ENCODE measurements around the gene SPECC1.
"Not testable (repeated sequence)": the region's sequence is repeated elsewhere in the genome, so short reads cannot be mapped to it uniquely, and the experiment has no call there.

The SPECC1 gene

DNA sequence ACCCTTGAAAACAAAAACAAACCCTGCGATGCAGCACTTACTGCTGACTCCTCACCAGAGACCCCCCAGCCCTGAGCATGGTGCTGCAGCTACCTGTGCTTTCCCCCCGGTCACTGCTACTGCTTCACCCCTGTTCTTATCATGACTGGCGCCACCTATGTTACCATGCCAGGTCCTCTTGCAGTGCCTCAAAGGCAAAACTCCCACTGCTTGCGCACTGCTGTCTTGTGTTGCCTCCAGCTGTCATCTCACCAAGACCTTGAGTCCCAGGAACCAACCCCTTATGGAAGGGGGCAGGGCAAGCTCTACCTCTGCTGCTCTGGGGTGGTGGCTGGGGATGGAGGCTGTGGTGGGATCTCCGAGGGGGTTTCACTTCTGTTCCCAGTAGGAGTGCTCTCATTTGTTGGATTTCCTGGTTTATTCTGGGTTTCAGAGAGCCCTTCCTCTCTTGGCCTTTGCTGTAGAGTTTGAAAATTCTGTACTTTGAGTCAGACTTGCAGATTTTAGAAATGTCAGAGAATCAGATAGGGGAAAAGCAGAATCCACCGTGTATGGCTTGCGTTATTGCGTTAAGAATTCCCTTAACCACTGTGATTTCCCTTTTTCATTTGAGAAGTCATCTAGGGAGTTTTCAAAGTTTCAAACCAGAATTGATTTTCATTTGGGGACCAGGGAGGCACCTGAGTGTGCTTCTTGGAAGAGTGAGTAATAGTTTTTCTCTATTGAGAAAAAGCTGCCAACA lies 96.6 kb downstream of the SPECC1 start:
- H3K27me3 ChIP-seq (replicated peaks; ENCODE audit: control insufficient read depth, insufficient read depth, low read length, poor library complexity, severe bottlenecking) = no peaks in the 10 kb centered on the region
- H3K4me3 ChIP-seq (ENCODE audit: insufficient read depth, low read depth, low read length, poor library complexity, severe bottlenecking) = no peak overlapping the region
- H3K9me3 ChIP-seq (ENCODE audit: control insufficient read depth, low read length) = no peaks in the 10 kb centered on the region
- no peak for DNase-seq
- no peak overlapping the region for H3K27ac ChIP-seq (ENCODE audit: insufficient read depth, low read length, poor library complexity, severe bottlenecking)
- no peaks in the 10 kb centered on the region for H3K36me3 ChIP-seq (ENCODE audit: control insufficient read depth, insufficient read depth, low read length)
- no peaks in the 10 kb centered on the region for H3K4me1 ChIP-seq (ENCODE audit: control insufficient read depth, insufficient read depth, low read length, poor library complexity, severe bottlenecking)

DNA sequence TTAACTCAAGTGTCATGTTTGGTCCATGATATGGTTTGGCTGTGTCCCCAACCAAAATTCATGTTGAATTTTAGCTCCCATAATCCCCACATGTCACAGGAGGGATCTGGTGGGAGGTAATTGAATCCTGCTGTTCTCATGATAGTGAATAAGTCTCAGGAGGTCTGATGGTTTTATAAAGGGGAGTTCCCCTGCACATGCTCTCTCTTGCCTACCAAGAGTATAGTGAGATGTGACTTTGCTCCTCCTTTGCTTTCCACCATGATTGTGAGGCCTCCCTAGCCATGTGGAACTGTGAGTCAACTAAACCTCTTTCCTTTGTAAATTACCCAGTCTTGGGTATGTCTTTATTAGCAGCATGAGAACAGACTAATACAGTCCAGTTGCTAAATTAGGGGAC lies 97.3 kb downstream of the SPECC1 start:
- not testable (repeated sequence) for H3K36me3 ChIP-seq (ENCODE audit: control insufficient read depth, insufficient read depth, low read length)

DNA sequence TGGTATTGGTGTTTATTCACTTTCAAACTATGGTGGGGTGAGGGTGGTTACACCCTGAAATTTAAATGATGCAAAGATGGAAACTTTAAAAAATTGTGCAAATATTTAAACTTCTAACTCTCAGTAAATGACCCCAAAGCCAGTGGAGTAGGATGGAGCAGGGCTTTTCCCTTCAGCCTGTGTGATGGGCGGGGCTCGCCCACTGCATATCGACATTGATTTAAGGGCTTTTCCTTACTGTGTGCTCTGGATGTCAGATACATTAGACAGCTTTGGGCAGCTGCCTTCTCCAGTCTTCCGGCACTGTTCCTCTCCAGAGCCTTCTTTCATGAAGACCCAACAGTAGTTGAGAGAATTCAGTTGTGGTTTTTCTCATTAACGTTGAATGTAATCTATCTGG lies 99.9 kb downstream of the SPECC1 start:
- no peaks in the 10 kb centered on the region for H3K9me3 ChIP-seq (ENCODE audit: control insufficient read depth, low read length)
- no peaks in the 10 kb centered on the region for H3K27me3 ChIP-seq (replicated peaks; ENCODE audit: control insufficient read depth, insufficient read depth, low read length, poor library complexity, severe bottlenecking)
- no peaks in the 10 kb centered on the region for H3K36me3 ChIP-seq (ENCODE audit: control insufficient read depth, insufficient read depth, low read length)
- H3K4me1 ChIP-seq (ENCODE audit: control insufficient read depth, insufficient read depth, low read length, poor library complexity, severe bottlenecking) = no peaks in the 10 kb centered on the region
- H3K27ac ChIP-seq (ENCODE audit: insufficient read depth, low read length, poor library complexity, severe bottlenecking) = no peak overlapping the region
- no peak for DNase-seq
- no peak overlapping the region for H3K4me3 ChIP-seq (ENCODE audit: insufficient read depth, low read depth, low read length, poor library complexity, severe bottlenecking)

More for the DNA sequence above, 97.3 kb downstream of the SPECC1 start:
- H3K27ac ChIP-seq (ENCODE audit: insufficient read depth, low read length, poor library complexity, severe bottlenecking); H3K27me3 ChIP-seq (replicated peaks; ENCODE audit: control insufficient read depth, insufficient read depth, low read length, poor library complexity, severe bottlenecking); DNase-seq; H3K9me3 ChIP-seq (ENCODE audit: control insufficient read depth, low read length); H3K4me3 ChIP-seq (ENCODE audit: insufficient read depth, low read depth, low read length, poor library complexity, severe bottlenecking); H3K4me1 ChIP-seq (ENCODE audit: control insufficient read depth, insufficient read depth, low read length, poor library complexity, severe bottlenecking): not testable (repeated sequence)

DNA sequence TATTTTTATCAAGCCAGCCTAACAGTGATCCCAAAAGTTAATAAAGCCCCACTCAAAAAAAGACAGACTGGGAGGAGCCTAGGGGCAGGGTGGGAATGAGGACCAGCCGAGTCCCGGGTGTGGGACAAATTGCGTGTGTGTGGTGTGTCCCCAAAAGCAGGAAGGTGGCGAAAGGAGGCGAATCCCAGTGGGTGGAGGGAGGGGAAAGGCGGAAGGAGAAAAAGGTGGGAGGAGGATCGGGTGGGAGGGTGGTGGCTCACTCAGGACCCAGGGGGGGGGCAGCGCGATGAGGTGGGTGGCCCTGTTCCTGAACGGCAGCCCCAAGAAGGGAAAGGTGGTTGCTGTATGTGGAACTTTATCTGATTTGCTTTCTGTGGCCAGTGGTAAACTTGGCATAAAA lies 102.4 kb downstream of the SPECC1 start:
- H3K4me1 ChIP-seq (ENCODE audit: control insufficient read depth, insufficient read depth, low read length, poor library complexity, severe bottlenecking) = no peaks in the 10 kb centered on the region
- H3K9me3 ChIP-seq (ENCODE audit: control insufficient read depth, low read length) = no peaks in the 10 kb centered on the region
- H3K27ac ChIP-seq (ENCODE audit: insufficient read depth, low read length, poor library complexity, severe bottlenecking) = no peak overlapping the region
- DNase-seq = no peak
- no peak overlapping the region for H3K4me3 ChIP-seq (ENCODE audit: insufficient read depth, low read depth, low read length, poor library complexity, severe bottlenecking)
- H3K27me3 ChIP-seq (replicated peaks; ENCODE audit: control insufficient read depth, insufficient read depth, low read length, poor library complexity, severe bottlenecking) = no peaks in the 10 kb centered on the region
- no peaks in the 10 kb centered on the region for H3K36me3 ChIP-seq (ENCODE audit: control insufficient read depth, insufficient read depth, low read length)

DNA sequence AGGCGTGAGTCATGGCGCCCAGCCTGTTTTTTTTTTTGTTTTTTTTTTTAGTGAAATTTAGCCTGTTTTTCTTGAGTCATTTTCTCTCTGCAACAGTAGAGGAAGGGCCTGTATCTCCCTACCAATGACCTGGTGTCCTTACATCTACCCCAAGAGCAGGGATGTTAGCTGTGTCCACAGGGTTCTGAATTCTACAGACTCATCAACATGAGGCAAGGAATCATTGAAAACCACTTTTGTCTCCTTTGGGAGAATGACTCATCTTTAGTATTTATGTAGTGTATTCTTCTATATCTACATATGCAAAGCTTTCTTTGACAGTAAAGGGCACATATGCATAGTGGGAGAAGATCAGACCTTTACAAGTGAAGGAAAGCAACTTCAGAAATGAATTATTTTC lies 105.3 kb downstream of the SPECC1 start:
- H3K36me3 ChIP-seq (ENCODE audit: control insufficient read depth, insufficient read depth, low read length) = no peaks in the 10 kb centered on the region

DNA sequence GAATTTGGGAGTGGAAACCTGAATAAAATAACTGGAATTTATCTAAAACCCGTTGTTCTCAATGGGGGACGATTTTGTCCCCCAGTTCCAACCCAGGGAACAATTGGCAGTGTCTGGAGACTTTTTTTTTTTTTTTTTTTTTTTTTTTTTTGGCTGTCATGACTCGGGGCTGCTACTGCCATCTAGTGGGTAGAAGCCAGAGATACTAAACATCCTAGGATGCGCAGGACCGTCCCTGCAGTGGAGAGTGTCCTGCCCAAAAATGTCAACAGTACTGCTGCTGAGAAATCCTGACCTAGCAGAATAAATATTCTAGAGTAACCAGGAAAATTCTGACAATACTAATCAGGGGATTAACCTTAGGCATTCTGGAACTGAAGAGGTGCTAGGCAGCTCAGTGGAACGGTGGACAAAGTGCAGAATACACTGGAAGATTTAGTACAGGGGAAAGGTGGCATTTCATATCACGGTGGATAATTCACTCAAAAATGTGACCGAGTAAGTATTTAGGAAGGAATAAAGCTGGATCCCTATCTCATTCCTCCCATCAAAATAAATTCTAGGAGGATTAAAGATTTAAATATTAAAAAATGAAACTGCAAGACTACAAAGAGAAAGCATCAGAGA lies 107.6 kb downstream of the SPECC1 start:
- Histone ChIP-seq H3K27me3 (replicated peaks; ENCODE audit: control insufficient read depth, insufficient read depth, low read length, poor library complexity, severe bottlenecking) (no peaks in the 10 kb centered on the region), H3K9me3 (ENCODE audit: control insufficient read depth, low read length) (no peaks in the 10 kb centered on the region), H3K4me1 (ENCODE audit: control insufficient read depth, insufficient read depth, low read length, poor library complexity, severe bottlenecking) (no peaks in the 10 kb centered on the region), H3K4me3 (ENCODE audit: insufficient read depth, low read depth, low read length, poor library complexity, severe bottlenecking) (no peak overlapping the region), H3K36me3 (ENCODE audit: control insufficient read depth, insufficient read depth, low read length) (no peaks in the 10 kb centered on the region), H3K27ac (ENCODE audit: insufficient read depth, low read length, poor library complexity, severe bottlenecking) (no peak overlapping the region)
- DNase-seq = peak; percentile 6 to 37 (median 9)

More for the DNA sequence above, 105.3 kb downstream of the SPECC1 start:
- Histone ChIP-seq H3K4me1 (ENCODE audit: control insufficient read depth, insufficient read depth, low read length, poor library complexity, severe bottlenecking) (no peaks in the 10 kb centered on the region), H3K4me3 (ENCODE audit: insufficient read depth, low read depth, low read length, poor library complexity, severe bottlenecking) (no peak overlapping the region), H3K27me3 (replicated peaks; ENCODE audit: control insufficient read depth, insufficient read depth, low read length, poor library complexity, severe bottlenecking) (no peaks in the 10 kb centered on the region), H3K9me3 (ENCODE audit: control insufficient read depth, low read length) (no peaks in the 10 kb centered on the region), H3K27ac (ENCODE audit: insufficient read depth, low read length, poor library complexity, severe bottlenecking) (no peak overlapping the region)
- no peak for DNase-seq

DNA sequence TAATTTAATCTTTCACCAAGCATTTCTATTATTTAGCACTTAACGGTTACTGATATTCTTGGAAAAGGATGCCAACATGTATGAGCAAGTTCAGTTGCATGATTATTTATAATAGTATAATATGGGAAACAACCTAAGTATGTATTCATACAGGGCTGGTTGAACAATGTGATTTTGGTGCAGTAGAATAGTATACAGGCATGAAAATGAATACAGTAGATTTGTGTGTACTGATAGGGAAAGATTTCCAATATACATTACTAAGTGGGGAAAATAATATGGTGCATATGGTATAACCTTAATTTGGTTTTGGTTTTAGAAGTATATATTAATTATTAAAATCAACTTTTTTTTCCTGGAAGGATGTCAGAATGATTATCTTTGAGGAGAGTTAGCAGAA lies 109.1 kb downstream of the SPECC1 start:
- Histone ChIP-seq H3K9me3 (ENCODE audit: control insufficient read depth, low read length) (no peaks in the 10 kb centered on the region), H3K27ac (ENCODE audit: insufficient read depth, low read length, poor library complexity, severe bottlenecking) (no peak overlapping the region), H3K36me3 (ENCODE audit: control insufficient read depth, insufficient read depth, low read length) (no peaks in the 10 kb centered on the region), H3K4me1 (ENCODE audit: control insufficient read depth, insufficient read depth, low read length, poor library complexity, severe bottlenecking) (no peaks in the 10 kb centered on the region), H3K4me3 (ENCODE audit: insufficient read depth, low read depth, low read length, poor library complexity, severe bottlenecking) (no peak overlapping the region), H3K27me3 (replicated peaks; ENCODE audit: control insufficient read depth, insufficient read depth, low read length, poor library complexity, severe bottlenecking) (no peaks in the 10 kb centered on the region)
- no peak for DNase-seq

DNA sequence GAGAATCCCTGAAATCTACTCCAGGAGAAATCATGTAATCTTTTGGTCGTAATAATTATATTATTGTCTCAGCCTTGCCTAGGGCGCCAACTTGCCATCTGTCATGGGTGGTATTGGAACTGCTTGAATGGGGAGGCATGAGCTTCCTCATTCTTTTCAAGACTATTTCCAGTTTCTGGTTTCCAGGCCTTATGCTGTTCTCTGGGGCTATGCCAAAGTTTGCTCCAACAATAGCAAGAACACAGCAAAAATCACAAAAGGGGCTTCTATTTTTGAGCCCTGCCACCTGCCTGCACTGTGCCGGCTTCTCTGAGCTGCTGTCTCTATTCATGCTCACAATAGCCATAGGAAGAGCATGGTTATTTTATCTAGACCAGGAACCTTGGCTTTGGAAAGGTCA lies 111.7 kb downstream of the SPECC1 start:
- no peaks in the 10 kb centered on the region for H3K27me3 ChIP-seq (replicated peaks; ENCODE audit: control insufficient read depth, insufficient read depth, low read length, poor library complexity, severe bottlenecking)

DNA sequence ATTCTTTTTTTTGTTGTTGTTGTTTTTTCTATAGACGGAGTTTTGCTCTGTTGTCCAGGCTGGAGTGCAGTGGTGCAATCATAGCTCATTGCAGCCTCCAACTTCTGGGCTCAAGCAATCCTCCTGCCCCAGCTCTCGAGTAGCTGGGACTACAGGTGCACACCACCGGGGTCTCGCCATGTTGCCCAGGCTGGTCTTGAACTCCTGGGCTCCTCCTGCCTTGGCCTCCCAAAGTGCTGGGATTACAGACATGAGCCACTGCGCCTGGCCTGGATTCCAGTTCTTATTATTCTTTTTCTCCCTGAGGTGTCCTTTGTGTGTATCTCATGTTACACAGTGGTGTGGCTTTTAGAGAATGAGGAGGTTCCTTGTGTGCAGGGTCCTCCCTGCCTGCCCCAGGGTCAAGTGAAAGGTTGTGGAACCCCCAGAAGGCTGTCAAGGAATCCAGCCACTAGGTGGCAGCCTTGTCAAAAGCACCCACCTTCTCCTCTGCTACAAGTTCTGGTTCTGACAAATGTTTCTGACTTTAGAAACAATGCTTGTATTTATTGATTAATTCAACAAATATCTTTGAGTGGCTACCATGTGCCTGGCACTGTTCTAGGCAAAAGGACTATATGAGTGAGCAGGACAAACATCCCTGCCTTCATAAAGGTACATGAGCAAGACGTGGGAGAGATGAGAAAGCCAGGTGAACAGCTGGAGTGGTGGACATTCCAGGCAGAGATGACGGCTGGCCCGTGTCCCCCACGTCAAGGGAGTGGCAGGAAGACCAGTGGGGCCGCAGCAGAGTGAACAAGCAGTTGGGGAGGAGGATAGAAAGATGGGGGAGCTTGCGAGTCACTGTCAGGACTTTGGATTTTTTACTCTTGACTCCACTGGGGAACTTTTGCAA lies 112.4 kb downstream of the SPECC1 start:
- no peaks in the 10 kb centered on the region for H3K9me3 ChIP-seq (ENCODE audit: control insufficient read depth, low read length)
- H3K4me3 ChIP-seq (ENCODE audit: insufficient read depth, low read depth, low read length, poor library complexity, severe bottlenecking) = no peak overlapping the region
- no peak overlapping the region for H3K27ac ChIP-seq (ENCODE audit: insufficient read depth, low read length, poor library complexity, severe bottlenecking)
- H3K36me3 ChIP-seq (ENCODE audit: control insufficient read depth, insufficient read depth, low read length) = no peaks in the 10 kb centered on the region
- DNase-seq = peak; percentile 19 to 47 (median 26)
- H3K4me1 ChIP-seq (ENCODE audit: control insufficient read depth, insufficient read depth, low read length, poor library complexity, severe bottlenecking) = no peaks in the 10 kb centered on the region
- no peaks in the 10 kb centered on the region for H3K27me3 ChIP-seq (replicated peaks; ENCODE audit: control insufficient read depth, insufficient read depth, low read length, poor library complexity, severe bottlenecking)

More for the DNA sequence above, 111.7 kb downstream of the SPECC1 start:
- no peaks in the 10 kb centered on the region for H3K36me3 ChIP-seq (ENCODE audit: control insufficient read depth, insufficient read depth, low read length)
- H3K9me3 ChIP-seq (ENCODE audit: control insufficient read depth, low read length) = no peaks in the 10 kb centered on the region
- H3K4me1 ChIP-seq (ENCODE audit: control insufficient read depth, insufficient read depth, low read length, poor library complexity, severe bottlenecking) = no peaks in the 10 kb centered on the region
- H3K27ac ChIP-seq (ENCODE audit: insufficient read depth, low read length, poor library complexity, severe bottlenecking) = no peak overlapping the region
- H3K4me3 ChIP-seq (ENCODE audit: insufficient read depth, low read depth, low read length, poor library complexity, severe bottlenecking) = no peak overlapping the region
- no peak for DNase-seq
